Measurements from ENCODE around the gene IL1B. TPM values are rescaled to one million over a fixed set of nuclear protein-coding genes. Genes with fewer than 3 reads are reported as not detected.

Gene IL1B
- total RNA-seq, 2 donors from 2014 or later = 4.0 to 6.2 TPM

GRCh38 chr2:112841295-112842044 lies 4.9 kb upstream of the IL1B start:
- no peak overlapping the region for H3K4me3 ChIP-seq
- DNase-seq (ENCODE audit: low spot score) = no peak
- H3K27ac ChIP-seq = peak overlapping the region in 1 of 2 donors; percentile 17
- no peak for ATAC-seq (ENCODE audit: insufficient number of reproducible peaks, low FRiP score, low read depth)
- H3K36me3 ChIP-seq = no peaks in the 10 kb centered on the region
- no peaks in the 10 kb centered on the region for H3K4me1 ChIP-seq (ENCODE audit: control insufficient read depth in 1 of 2, low read depth in 2 of 2)
- no peaks in the 10 kb centered on the region for H3K9me3 ChIP-seq
- H3K27me3 ChIP-seq (replicated peaks; ENCODE audit: insufficient read depth) = no peaks in the 10 kb centered on the region
- no peak for TF ChIP-seq CTCF (IDR thresholded peaks at IDR 0.05)

- H3K4me3 ChIP-seq = no peak overlapping the region
- H3K4me1 ChIP-seq (ENCODE audit: control insufficient read depth in 1 of 2, low read depth in 2 of 2) = no peaks in the 10 kb centered on the region
- DNase-seq (ENCODE audit: low spot score) (no peak), ATAC-seq (ENCODE audit: insufficient number of reproducible peaks, low FRiP score, low read depth) (no peak)
- TF ChIP-seq CTCF (IDR thresholded peaks at IDR 0.05) = no peak
- no peaks in the 10 kb centered on the region for H3K27me3 ChIP-seq (replicated peaks; ENCODE audit: insufficient read depth)
- no peak overlapping the region for H3K27ac ChIP-seq
- no peaks in the 10 kb centered on the region for H3K9me3 ChIP-seq
- no peaks in the 10 kb centered on the region for H3K36me3 ChIP-seq
These were observed 3.5 kb upstream of the IL1B start for GRCh38 chr2:112840068-112840445.

GRCh38 chr2:112839407-112840067 lies 3.0 kb upstream of the IL1B start:
- no peak overlapping the region for H3K27ac ChIP-seq
- no peaks in the 10 kb centered on the region for H3K4me1 ChIP-seq (ENCODE audit: control insufficient read depth in 1 of 2, low read depth in 2 of 2)
- DNase-seq (ENCODE audit: low spot score) (no peak), ATAC-seq (ENCODE audit: insufficient number of reproducible peaks, low FRiP score, low read depth) (no peak)
- no peaks in the 10 kb centered on the region for H3K9me3 ChIP-seq
- H3K4me3 ChIP-seq = no peak overlapping the region
- no peaks in the 10 kb centered on the region for H3K36me3 ChIP-seq
- TF ChIP-seq CTCF (IDR thresholded peaks at IDR 0.05) = no peak
- no peaks in the 10 kb centered on the region for H3K27me3 ChIP-seq (replicated peaks; ENCODE audit: insufficient read depth)

- Histone ChIP-seq H3K27me3 (replicated peaks; ENCODE audit: insufficient read depth) (no peaks in the 10 kb centered on the region), H3K4me3 (no peak overlapping the region), H3K4me1 (ENCODE audit: control insufficient read depth in 1 of 2, low read depth in 2 of 2) (no peaks in the 10 kb centered on the region), H3K27ac (no peak overlapping the region), H3K36me3 (no peaks in the 10 kb centered on the region), H3K9me3 (no peaks in the 10 kb centered on the region)
- DNase-seq (ENCODE audit: low spot score) (no peak), ATAC-seq (ENCODE audit: insufficient number of reproducible peaks, low FRiP score, low read depth) (no peak)
- no peak for TF ChIP-seq CTCF (IDR thresholded peaks at IDR 0.05)
These were observed 417 bp downstream of the IL1B start for GRCh38 chr2:112836163-112836560.

GRCh38 chr2:112835536-112836162 lies 930 bp downstream of the IL1B start:
- DNase-seq (ENCODE audit: low spot score) = no peak

More at GRCh38 chr2:112835536-112836162, 930 bp downstream of the IL1B start:
- H3K4me3 ChIP-seq = no peak overlapping the region
- H3K36me3 ChIP-seq = no peaks in the 10 kb centered on the region
- no peak for TF ChIP-seq CTCF (IDR thresholded peaks at IDR 0.05)
- H3K27ac ChIP-seq = no peak overlapping the region
- H3K9me3 ChIP-seq = no peaks in the 10 kb centered on the region
- ATAC-seq (ENCODE audit: insufficient number of reproducible peaks, low FRiP score, low read depth) = no peak
- no peaks in the 10 kb centered on the region for H3K27me3 ChIP-seq (replicated peaks; ENCODE audit: insufficient read depth)
- no peaks in the 10 kb centered on the region for H3K4me1 ChIP-seq (ENCODE audit: control insufficient read depth in 1 of 2, low read depth in 2 of 2)

Data from thoracic aorta (tissue), 2 donors.